Cardiac muscle cell (in vitro differentiated cells and primary cell): ENCODE measurements around the gene RNF220. TPM values are rescaled to one million over a fixed set of nuclear protein-coding genes. Genes with fewer than 3 reads are reported as not detected.
"Not testable (repeated sequence)": the region's sequence is repeated elsewhere in the genome, so short reads cannot be mapped to it uniquely, and the experiment has no call there.

ENCODE experiments used
- DNase-seq, 2 donors: peaks; one replicate each; pipeline versions ENCODE4 v3.0.0 to v3.0.0-alpha.2; 2010 to 2017; ENCODE audit warnings: low read depth in 1 of 2, low spot score in 1 of 2
- H3K27ac ChIP-seq: fragments of 200-600 bp; sonication (generic); 2 replicates; pipeline ENCODE4 v1.5.1; 2016
- H3K27me3 ChIP-seq: fragments of 200-600 bp; sonication (generic); 2 replicates; pipeline ENCODE4 v1.6.0; 2016; ENCODE audit warnings: control low read depth
- H3K36me3 ChIP-seq: fragments of 200-600 bp; sonication (generic); 2 replicates; pipeline ENCODE4 v1.5.1; 2016; ENCODE audit warnings: control low read depth
- H3K4me1 ChIP-seq: fragments of 200-600 bp; sonication (generic); 2 replicates; pipeline ENCODE4 v1.8.1; 2017; ENCODE audit warnings: low read depth, mild to moderate bottlenecking, mixed run types
- H3K4me3 ChIP-seq: fragments of 200-600 bp; sonication (generic); 2 replicates; pipeline ENCODE4 v1.5.1; 2016; ENCODE audit warnings: mild to moderate bottlenecking
- H3K9me3 ChIP-seq: fragments of 200-600 bp; sonication (generic); 2 replicates; pipeline ENCODE4 v1.5.1; 2017; ENCODE audit warnings: low read depth, mild to moderate bottlenecking, control low read depth
- CTCF ChIP-seq: IDR thresholded peaks from 2 replicates; pipeline ENCODE4 v1.5.1; 2012; ENCODE audit warnings: low read depth, mild to moderate bottlenecking, low read length
- polyA plus RNA-seq: library from polyadenylated mRNA; unstranded; fragments of >200 nt; fragmentation: Nextera tagmentation; extraction: Ambion mirVana; gene quantifications from 2 replicates; pipeline ENCODE4 v1.2.1, GENCODE V29; 2016
- total RNA-seq: library from RNA; depleted of rRNA; stranded (reverse); fragments of >200 nt; gene quantifications from 2 replicates; pipeline ENCODE4 v1.2.3, GENCODE V29; 2016

Gene RNF220
- total and polyA plus RNA-seq, 2 experiments from 2014 or later = 57.6 to 142 TPM

- no peak for DNase-seq
- Histone ChIP-seq H3K36me3 (no peaks in the 10 kb centered on the region), H3K4me1 (no peaks in the 10 kb centered on the region), H3K27me3 (no peaks in the 10 kb centered on the region), H3K27ac (no peak overlapping the region), H3K4me3 (no peak overlapping the region), H3K9me3 (no peaks in the 10 kb centered on the region)
- no peak for TF ChIP-seq CTCF
Measured at GRCh38 chr1:44696789-44697345, 291.8 kb downstream of the RNF220 start.

DNA sequence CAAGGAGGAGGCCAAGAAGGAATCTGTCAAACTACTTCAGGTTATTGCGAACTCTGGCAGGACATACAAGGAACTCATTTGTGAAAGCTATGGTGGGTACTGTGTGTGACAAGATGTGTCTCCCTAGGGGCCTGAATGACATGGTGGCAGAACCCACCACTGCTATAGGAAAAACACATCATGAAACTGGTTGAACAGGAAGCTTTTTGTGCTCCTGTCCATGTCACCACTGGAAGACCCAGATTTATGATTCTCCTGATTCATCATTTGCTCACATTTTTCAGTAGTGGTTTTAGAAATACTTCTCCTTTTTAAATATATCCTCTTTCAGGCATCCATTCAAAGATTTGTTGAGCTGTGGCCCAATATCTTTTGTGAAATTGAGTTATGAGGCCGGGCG lies 293.1 kb downstream of the RNF220 start:
- no peaks in the 10 kb centered on the region for H3K9me3 ChIP-seq

GRCh38 chr1:44699375-44699774 lies 294.3 kb downstream of the RNF220 start:
- H3K36me3 ChIP-seq, H3K27ac ChIP-seq, H3K4me3 ChIP-seq, H3K4me1 ChIP-seq, H3K9me3 ChIP-seq, DNase-seq, H3K27me3 ChIP-seq: not testable (repeated sequence)

More for the DNA sequence above, 293.1 kb downstream of the RNF220 start:
- Histone ChIP-seq H3K36me3 (no peaks in the 10 kb centered on the region), H3K27ac (no peak overlapping the region), H3K4me3 (no peak overlapping the region), H3K27me3 (no peaks in the 10 kb centered on the region), H3K4me1 (no peaks in the 10 kb centered on the region)
- no peak for TF ChIP-seq CTCF
- DNase-seq = no peak

DNA sequence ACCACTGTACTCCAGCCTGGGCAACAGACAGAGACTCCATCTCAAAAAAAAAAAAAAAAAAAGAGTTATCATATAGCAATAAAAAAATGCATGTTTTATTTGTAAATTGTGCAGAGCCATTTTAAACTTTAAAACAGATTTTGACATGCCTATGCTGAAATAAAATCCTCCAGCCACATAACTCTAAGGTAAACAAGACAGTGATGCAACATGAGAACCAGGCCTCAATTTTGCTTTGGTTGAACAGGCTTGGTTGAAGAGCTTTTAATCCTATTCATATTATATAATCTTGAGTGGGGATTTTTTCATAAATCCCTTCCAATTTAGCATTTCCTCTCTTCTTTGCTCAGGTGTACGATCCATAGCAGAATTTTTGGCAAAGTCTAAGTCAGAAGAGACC lies 295.5 kb downstream of the RNF220 start:
- H3K27me3 ChIP-seq = no peaks in the 10 kb centered on the region
- H3K4me3 ChIP-seq = no peak overlapping the region
- TF ChIP-seq CTCF = no peak
- H3K9me3 ChIP-seq = no peaks in the 10 kb centered on the region
- no peak for DNase-seq
- no peaks in the 10 kb centered on the region for H3K36me3 ChIP-seq
- no peaks in the 10 kb centered on the region for H3K4me1 ChIP-seq
- H3K27ac ChIP-seq = no peak overlapping the region

DNA sequence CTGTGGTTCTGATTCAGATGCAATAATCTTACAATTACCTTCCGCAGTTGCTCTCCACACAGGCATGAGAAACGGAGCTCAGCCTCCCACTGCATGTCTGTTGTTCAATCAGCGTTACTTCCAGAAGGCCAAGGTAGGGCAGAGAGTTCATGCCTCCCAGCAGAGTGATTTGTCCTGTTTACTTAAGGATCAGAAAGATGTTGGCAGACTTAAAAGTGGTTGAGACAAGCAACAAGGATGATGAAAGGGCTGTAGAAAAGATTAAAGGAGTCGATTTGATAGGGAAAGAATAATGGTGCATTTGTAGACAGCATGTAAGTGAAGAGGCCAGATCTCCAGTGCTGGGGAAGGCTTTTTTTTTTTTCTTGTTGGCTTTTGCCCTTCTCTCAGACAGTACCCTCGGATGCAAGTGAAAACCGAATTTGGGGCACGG lies 296.1 kb downstream of the RNF220 start:
- Histone ChIP-seq H3K9me3 (no peaks in the 10 kb centered on the region), H3K27ac (peak overlapping the region; percentile 16), H3K4me1 (no peaks in the 10 kb centered on the region), H3K27me3 (no peaks in the 10 kb centered on the region), H3K36me3 (no peaks in the 10 kb centered on the region), H3K4me3 (no peak overlapping the region)
- no peak for DNase-seq
- TF ChIP-seq CTCF = no peak

Other genes with a start within 250 kb of the RNF220 start
- gene DMAP1, start 191.8 kb upstream of the RNF220 start, total RNA-seq = 49.5 and 93.3 TPM in 2 replicates
- 77.5 and 84.1 TPM in 2 replicates for gene DMAP1, start 191.8 kb upstream of the RNF220 start, polyA plus RNA-seq
- gene ERI3, start 50.0 kb upstream of the RNF220 start, total RNA-seq = 92.1 and 111 TPM in 2 replicates
- 151 and 152 TPM in 2 replicates for gene ERI3, start 50.0 kb upstream of the RNF220 start, polyA plus RNA-seq